Sciatic nerve (tissue), 2 donors: ENCODE measurements around the gene TBL1X. TPM values are rescaled to one million over a fixed set of nuclear protein-coding genes. Genes with fewer than 3 reads are reported as not detected.

ENCODE experiments used
- ATAC-seq: fragments of 200-7000 bp; cut with Tn5 transposase; one replicate; pipeline ENCODE4 v1.9.1; 2020; ENCODE audit warnings: mild to moderate bottlenecking, moderate library complexity
- DNase-seq: peaks from one replicate; pipeline ENCODE4 v3.0.0-alpha.2; 2020; ENCODE audit warnings: low spot score
- intact Hi-C: fragments of 100-400 bp; cut with DNase I; formaldehyde crosslinking; loops from one replicate; pipeline ENCODE4 v1.14.2; 2022
- total RNA-seq: library from RNA; stranded (reverse); fragmentation: NEBNext Ultra II Directional; extraction: Animal tissue kit (Norgen Biotek cat#: 25700); gene quantifications from one replicate; pipeline ENCODE4 v1.2.1, GENCODE V29; 2021
- donor health status: DM: no; HTN: no; CAD: no.
- donor health status: DM: no; HTN: no; CAD: no.

Gene TBL1X
- total RNA-seq, 1 donor from 2014 or later, result 27.2 TPM

DNA sequence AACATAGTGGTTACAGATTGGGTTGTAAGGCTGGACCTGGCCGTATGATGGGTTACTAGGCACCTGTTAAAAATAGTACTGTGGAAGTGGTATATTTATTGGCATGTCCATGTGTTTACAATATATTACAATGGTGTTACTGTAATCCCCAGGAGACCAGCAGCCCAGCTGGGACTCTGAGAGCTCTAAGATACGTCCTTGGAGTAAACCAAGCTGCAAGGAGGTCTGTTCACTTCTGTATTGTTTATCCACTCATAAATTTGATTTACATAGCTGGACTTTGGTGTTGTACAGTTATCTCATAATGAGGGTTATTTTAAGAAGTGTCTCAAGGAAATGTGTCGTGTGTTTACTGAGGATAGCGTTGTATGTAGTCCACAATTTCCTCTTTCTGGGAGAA, 93.8 kb downstream of the TBL1X start:
- intact Hi-C loops, result no loop called here
- no peak for ATAC-seq
- no peak for DNase-seq

DNA sequence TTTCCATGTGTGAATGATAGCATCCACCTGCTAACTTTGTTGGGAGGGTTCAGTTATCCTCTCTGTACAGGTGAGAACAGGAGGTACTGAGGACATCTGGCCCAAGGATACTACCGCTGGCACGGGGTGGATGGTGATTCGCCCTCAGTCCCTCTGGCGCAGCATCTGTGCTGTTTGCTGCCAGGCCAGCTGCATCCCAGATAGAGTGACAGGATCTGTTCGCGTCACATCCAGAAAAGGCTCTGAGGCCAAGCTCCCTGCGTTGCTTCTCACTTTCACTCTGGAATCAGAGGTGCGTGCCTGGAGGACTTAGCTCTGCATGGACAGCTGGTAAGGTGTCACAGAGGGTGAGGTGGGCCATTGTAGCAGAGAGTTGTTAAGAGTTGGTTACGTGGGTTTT, 95.4 kb downstream of the TBL1X start:
- DNase-seq (no peak), ATAC-seq (no peak)
- intact Hi-C loops, result no loop called here

- DNase-seq, result no peak
- ATAC-seq, result no peak
- intact Hi-C loops, result no loop called here
These were observed 96.3 kb downstream of the TBL1X start for GRCh38 chrX:9561199-9561598.

- ATAC-seq, result no peak
- DNase-seq, result no peak
- intact Hi-C loops, result no loop called here
These were observed 98.0 kb downstream of the TBL1X start for GRCh38 chrX:9562851-9563250.

- DNase-seq, result peak; percentile 67
- intact Hi-C loops, result no loop called here
- peak; percentile 64 for ATAC-seq
These were observed 101.3 kb downstream of the TBL1X start for GRCh38 chrX:9566150-9566621.

GRCh38 chrX:9569876-9570301, 105.0 kb downstream of the TBL1X start:
- intact Hi-C loops, result no loop called here
- peak; percentile 41 for ATAC-seq
- DNase-seq, result no peak

DNA sequence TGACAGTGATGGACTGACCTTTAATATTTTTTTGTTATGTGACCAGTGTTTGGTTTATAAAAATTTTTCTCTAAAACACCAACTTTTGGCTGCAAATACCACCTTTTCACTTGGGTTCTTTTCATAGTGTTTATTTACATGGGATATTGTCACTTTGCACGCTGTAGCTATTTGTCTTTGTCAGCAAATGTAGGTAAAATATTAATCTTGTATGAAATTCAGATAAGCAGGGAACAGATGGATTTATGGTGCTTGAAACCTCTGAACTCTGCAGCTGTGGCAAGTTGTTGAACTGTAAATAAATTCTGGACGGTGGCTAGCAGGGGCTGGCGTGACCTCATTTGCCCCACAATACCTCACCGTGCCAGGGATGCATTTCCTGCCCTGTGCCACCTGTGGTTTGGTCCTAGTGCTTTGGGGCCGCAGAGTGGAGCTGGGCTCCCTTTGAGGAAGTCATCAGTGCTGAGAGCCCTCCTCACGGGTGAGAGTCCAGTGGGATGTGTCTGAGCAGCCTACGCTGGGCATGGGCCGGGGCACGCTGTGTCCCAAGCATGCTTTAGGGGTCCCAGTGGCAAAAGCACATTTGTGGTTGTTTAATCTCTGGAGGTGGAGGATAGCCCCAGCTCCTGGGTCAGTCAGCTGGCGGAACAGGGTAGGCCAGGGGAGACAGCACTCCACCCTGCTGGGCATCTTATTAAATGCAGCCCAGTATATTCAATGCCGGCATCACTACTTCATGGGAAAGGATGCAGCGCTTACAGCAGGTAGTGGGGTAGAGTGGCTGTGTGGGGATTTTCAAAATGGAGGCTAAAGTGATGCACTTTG, 108.6 kb downstream of the TBL1X start:
- DNase-seq, result no peak
- no peak for ATAC-seq
- intact Hi-C loops, result no loop called here

DNA sequence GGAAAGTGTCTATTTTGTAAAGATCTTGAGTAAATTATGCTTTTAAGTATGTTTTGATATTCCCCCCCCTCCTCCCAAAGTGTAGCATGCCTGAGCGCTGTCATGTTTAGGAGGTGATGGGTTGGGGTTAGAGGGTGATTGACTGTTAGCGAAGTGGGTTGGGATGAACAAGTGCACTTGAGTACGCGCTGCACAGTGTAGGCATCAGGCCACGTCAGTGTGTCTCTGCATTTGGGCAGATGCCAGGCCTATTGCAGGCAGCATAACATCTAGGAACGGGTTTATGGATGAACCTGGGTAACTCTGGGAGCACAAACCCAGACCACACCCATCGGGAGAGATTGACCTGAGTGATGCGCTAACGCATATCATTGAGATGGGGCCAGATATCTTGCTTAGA, 111.2 kb downstream of the TBL1X start:
- intact Hi-C loops, result no loop called here
- ATAC-seq (no peak), DNase-seq (no peak)

GRCh38 chrX:9577555-9577954, 112.7 kb downstream of the TBL1X start:
- intact Hi-C loops, result no loop called here
- ATAC-seq, result no peak
- no peak for DNase-seq

DNA sequence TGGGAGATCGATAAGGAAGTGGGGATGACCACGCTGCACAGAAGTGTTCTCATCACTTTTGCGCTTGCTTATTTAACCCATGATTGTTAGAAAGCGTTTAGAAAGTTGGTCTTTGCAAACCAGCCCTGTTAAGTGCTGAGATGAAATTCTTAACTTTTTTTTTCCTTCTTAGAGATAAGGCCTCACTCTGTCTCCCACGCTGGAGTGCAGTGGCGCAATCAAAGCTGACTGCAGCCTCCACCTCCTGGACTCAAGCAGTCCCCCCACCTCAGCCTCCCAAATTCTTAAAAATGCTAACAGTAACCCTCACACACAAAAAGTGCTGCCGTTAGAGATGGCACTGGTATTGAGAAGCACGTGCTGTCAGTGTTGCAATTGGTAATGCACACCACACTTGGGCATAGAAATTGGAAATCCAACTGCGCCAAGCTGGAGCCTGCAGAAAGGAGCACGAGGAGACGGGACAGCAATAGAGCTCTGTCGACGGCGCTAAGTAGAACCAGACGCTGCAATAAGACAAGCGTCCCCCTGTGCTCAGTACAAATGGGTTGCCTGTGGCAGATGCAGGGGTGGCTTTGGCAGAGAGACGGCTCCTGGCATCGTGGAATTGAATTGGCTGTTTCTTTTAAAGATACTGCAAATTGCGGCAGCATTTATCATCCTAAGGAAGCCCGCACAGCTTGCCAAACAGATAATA, 113.4 kb downstream of the TBL1X start:
- DNase-seq, result no peak
- no peak for ATAC-seq

GRCh38 chrX:9581771-9582385, 117.0 kb downstream of the TBL1X start:
- ATAC-seq, result no peak
- DNase-seq, result no peak
- intact Hi-C loops, result no loop called here

More for the DNA sequence above, 113.4 kb downstream of the TBL1X start:
- intact Hi-C loops, result no loop called here

DNA sequence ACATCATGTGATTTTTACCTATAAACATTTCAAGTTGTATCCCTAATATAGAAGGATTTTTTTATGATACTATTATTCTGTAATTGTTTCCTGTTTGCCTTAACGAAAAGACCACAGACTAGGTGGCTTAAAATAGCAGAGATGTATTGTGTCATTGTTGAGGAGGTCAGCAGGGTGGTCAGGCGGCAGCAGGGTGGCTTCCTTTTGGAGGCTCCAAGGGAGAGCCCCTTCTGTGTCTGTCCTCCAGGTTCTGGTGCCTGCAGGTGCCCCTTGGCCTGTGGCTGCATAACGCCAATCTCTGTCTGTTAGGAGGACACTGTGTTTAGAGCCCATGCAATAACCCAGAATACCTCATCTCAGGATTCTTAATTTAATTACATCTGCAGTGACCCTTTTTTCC, 118.1 kb downstream of the TBL1X start:
- ATAC-seq, result no peak
- intact Hi-C loops, result no loop called here
- no peak for DNase-seq

- ATAC-seq (no peak), DNase-seq (no peak)
- intact Hi-C loops, result no loop called here
These were observed 122.1 kb downstream of the TBL1X start for GRCh38 chrX:9586992-9587392.

DNA sequence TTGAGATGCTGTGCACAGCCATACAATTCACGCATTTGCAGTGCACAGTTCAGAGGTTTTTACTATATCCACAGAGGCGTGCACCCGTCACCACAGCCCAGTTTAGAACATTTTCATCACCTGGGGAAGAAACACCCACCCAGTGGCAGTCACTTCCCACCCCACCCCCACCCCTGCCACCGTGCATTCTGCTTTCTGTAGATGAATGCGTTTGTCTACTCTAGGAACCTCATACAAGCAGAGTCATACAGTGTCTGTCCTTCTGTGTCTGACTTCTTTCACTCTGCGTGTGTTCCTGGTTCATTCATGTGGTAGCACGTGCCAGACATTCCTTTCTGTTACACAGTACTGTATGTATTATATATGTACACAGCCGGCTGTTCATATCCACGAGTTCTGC, 122.8 kb downstream of the TBL1X start:
- DNase-seq (no peak), ATAC-seq (no peak)
- intact Hi-C loops, result no loop called here

DNA sequence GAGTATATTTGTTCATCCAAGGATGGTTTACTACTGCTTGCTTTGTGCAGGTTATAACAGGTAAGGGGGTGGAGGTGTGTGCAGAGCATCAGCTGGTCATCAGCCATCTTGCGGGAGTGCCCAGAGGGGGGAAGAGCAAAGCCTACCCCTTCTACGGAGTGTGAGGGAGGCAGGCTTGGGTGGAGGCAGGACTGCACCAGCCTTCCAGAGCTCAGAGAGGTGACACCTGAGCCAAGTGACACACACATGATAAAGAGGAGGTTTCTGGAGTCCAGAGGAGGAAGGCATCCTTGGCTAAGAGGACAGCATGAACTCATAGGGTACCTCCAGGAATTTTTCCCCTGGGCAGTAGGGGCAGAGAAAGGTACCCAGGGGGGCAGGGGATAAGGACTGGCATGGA, 126.6 kb downstream of the TBL1X start:
- ATAC-seq (no peak), DNase-seq (no peak)
- intact Hi-C loops, result no loop called here

GRCh38 chrX:9593756-9594155, 128.9 kb downstream of the TBL1X start:
- no peak for DNase-seq
- ATAC-seq, result no peak
- intact Hi-C loops, result no loop called here

DNA sequence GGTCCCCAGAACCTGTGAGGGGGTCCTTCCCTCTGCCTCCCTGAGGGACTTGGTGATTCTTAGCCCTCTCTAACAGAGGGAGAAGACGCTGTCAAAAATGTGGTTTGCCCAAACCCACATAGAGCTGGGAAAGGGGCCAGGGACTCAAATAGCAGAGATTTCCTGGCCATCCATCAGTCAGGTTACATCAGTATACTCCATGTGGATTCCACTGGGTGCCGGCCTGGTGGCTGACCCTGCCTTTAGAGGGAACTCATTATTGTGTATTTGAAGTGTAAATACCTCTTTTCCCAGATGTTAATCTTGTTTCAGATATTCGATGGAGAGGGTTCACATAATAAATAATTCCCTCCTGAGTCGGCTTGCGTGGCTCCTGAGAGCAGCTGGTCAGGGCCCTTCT, 130.3 kb downstream of the TBL1X start:
- DNase-seq (no peak), ATAC-seq (peak; percentile 36)
- intact Hi-C loops, result no loop called here

DNA sequence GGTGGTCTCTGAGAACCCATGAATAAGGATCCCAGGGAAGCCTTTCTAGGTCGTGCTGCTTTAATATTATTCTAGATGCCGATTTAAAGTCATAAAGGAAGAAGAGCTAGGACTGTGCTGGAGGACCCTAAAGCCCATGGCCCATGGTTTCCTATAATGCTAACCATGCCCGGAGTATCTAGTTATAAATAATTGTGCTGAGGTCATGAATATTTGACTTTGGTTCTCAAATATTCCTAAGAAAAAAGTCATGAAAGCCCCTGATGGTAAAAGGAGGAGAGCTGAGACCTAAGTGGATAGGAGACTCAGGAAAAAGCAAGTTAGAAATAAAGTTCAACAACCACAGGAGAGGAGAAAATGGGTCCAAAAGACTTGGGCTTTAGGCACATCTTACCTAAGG, 132.0 kb downstream of the TBL1X start:
- ATAC-seq, result no peak
- intact Hi-C loops, result no loop called here
- DNase-seq, result no peak

DNA sequence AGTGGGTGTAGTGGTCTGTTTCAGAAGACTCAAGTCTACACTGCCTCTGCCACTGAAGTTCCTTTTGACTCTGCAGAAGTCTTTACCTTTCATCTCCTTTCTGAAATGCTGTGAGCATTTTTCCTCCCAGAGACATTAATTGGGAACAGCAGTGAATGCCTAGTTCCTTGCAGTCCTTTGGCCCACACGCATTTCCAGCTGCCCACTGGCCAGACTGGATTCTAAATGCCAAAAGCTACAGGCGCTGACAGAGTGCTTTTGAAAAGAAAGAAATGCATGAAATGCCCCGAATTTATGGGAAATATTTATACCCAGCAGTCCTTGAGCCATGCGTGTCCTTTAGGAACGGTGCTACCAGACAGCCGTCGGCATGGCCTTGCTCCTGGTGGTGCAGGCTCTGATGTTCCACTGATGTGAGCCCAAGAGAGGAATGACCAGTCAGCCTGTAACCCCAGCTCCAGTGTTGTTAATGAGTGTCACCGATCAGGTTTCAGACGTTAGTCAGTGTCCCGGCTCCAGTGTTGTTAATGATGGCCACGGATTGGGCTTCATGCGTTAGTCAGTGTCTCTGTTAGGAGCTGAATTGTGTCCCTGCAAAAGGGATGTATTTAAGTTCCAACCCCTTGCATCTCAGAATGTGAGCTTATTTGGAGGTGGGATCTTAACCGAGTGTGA, 132.6 kb downstream of the TBL1X start:
- intact Hi-C loops, result no loop called here
- ATAC-seq, result no peak
- no peak for DNase-seq

- ATAC-seq (no peak), DNase-seq (no peak)
- intact Hi-C loops, result no loop called here
These were observed 133.5 kb downstream of the TBL1X start for GRCh38 chrX:9598344-9598743.
